ENCODE results near the gene RIN3. TPM values are rescaled to one million over a fixed set of nuclear protein-coding genes. Genes with fewer than 3 reads are reported as not detected.
A peak's percentile ranks its signal among the peaks of the same experiment; 100 is the strongest.

The RIN3 gene
- total RNA-seq, 4 donors from 2014 or later = 15.4 to 53.6 (median 39.7) TPM

DNA sequence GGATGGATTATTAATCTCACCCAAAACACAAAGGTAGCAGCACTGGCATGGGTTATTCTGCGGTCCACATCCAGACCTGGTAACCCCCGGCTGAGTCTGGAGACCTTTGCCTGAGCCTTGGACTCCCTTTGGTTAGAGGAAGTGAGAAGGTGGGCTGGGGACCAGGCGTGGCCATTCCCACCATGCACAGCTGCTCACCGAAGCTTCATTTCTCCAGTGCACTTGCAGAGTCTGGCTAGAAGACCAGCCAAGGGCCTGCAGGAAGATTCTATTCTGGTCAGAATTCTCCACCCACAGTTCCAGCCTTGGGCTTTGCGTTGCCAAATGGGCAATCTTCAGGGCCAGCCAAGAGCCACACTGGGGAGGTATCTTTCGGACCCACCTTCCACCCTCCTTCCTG lies 161.8 kb downstream of the RIN3 start:
- no peak for TF ChIP-seq POLR2A (IDR thresholded peaks at IDR 0.05)
- TF ChIP-seq, protein P1, sequence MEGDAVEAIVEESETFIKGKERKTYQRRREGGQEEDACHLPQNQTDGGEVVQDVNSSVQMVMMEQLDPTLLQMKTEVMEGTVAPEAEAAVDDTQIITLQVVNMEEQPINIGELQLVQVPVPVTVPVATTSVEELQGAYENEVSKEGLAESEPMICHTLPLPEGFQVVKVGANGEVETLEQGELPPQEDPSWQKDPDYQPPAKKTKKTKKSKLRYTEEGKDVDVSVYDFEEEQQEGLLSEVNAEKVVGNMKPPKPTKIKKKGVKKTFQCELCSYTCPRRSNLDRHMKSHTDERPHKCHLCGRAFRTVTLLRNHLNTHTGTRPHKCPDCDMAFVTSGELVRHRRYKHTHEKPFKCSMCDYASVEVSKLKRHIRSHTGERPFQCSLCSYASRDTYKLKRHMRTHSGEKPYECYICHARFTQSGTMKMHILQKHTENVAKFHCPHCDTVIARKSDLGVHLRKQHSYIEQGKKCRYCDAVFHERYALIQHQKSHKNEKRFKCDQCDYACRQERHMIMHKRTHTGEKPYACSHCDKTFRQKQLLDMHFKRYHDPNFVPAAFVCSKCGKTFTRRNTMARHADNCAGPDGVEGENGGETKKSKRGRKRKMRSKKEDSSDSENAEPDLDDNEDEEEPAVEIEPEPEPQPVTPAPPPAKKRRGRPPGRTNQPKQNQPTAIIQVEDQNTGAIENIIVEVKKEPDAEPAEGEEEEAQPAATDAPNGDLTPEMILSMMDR (IDR thresholded peaks at IDR 0.05) = no peak
- Histone ChIP-seq H3K4me3 (no peak overlapping the region), H3K9me3 (no peaks in the 10 kb centered on the region), H3K4me1 (peaks cover 0 to 13% (median 5%) of the 10 kb centered on the region in 4 donors), H3K36me3 (peaks cover 0 to 36% (median 0%) of the 10 kb centered on the region in 3 donors), H3K27ac (peak overlapping the region in 2 of 4 donors; percentile 19 to 69), H3K27me3 (no peaks in the 10 kb centered on the region)
- DNase-seq = no peak

DNA sequence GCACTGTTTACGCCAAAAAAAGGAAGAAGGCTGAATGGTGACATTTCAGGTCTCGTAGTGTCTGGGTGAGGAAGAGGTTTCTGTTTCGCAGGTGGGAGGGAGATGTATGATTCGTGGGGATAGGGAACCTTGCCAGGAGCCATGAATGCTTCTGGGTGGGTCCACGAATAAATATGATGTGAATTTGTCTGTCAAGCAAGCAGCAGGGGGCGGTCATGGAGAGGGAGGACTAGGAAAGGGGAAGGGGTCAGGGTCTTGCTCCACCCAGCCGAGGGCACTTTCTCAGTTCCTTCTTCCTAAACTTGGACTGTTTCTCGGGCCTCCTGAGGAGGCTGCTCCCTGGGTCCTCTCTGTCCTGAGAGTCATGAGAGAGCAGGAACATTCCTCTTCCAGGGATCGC lies 162.4 kb downstream of the RIN3 start:
- H3K36me3 ChIP-seq = peaks cover 0 to 36% (median 0%) of the 10 kb centered on the region in 3 donors
- peak in 2 of 3 donors; percentile 51 to 52 for DNase-seq
- H3K27me3 ChIP-seq = no peaks in the 10 kb centered on the region
- no peaks in the 10 kb centered on the region for H3K9me3 ChIP-seq
- peaks cover 0 to 13% (median 7%) of the 10 kb centered on the region in 4 donors for H3K4me1 ChIP-seq
- TF ChIP-seq, protein P1 (IDR thresholded peaks at IDR 0.05) = no peak
- TF ChIP-seq POLR2A (IDR thresholded peaks at IDR 0.05) = no peak
- H3K27ac ChIP-seq = peak overlapping the region in 2 of 4 donors; percentile 19 to 69
- H3K4me3 ChIP-seq = no peak overlapping the region

DNA sequence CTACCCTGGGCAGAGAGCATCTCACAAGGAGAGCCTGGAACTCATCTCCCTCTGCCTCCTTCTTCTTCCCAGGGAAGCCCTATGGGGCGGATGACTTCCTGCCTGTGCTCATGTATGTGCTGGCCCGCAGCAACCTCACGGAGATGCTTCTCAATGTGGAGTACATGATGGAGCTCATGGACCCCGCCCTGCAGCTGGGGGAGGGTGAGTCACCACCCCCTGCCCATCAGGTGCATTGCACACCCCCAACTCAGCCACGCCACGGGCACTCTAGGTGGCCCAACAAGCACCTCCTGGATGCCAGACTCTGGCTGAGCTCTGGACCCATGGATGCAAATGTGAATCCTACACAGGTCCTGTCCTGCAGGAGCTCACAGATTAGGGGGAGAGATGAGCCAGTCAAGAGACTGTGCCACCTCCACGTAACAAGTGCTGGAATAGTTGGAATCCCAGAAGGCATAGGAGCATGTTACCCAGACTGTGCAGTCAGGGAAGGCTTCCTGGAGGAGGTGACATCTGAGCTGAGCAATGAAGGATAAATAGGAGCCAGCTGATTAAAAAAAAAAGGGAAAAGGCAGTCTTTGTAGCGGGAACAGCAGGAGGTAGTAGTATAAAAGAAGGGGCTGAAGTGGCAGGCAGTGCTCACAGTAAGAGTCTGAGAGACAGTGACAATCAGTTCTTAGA lies 163.0 kb downstream of the RIN3 start:
- TF ChIP-seq, protein P1 (IDR thresholded peaks at IDR 0.05) = no peak
- no peak for TF ChIP-seq POLR2A (IDR thresholded peaks at IDR 0.05)
- peak in 1 of 3 donors; percentile 47 for DNase-seq
- H3K4me1 ChIP-seq = peaks cover 3 to 13% (median 10%) of the 10 kb centered on the region in 4 donors
- peak overlapping the region in 2 of 4 donors; percentile 19 to 69 for H3K27ac ChIP-seq
- no peaks in the 10 kb centered on the region for H3K27me3 ChIP-seq
- no peaks in the 10 kb centered on the region for H3K9me3 ChIP-seq
- no peak overlapping the region for H3K4me3 ChIP-seq
- H3K36me3 ChIP-seq = peaks cover 0 to 36% (median 0%) of the 10 kb centered on the region in 3 donors

DNA sequence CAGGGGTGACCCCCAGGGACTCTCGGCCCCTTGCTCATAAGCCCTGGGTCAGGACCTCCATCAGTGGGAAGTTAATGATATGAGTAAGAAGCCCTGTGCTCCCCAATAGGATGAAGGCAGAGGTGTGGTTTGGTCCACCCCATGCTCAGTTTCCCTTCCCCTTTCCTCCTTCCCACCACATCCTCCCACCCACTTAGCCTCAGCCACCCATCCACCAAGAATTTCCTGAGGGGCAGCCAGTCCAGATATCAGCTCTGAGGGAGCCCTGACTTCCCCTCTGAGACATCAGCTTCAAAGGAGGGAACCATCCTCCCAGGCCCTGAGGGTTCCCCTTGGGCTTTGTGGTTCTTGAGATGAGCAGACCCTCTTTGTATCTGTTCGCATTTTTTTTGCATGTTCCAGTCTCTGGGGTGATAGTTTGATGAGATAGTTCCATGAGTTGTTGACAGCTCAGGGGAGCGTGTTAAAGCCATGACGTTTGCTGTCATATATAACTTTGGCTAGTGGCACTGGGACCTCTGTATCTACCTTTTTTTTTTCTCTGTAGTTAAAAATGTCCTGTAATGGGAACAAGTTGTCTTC lies 163.6 kb downstream of the RIN3 start:
- no peaks in the 10 kb centered on the region for H3K9me3 ChIP-seq
- H3K27me3 ChIP-seq = no peaks in the 10 kb centered on the region
- DNase-seq = peak in 2 of 3 donors; percentile 64 to 74
- no peak overlapping the region for H3K4me3 ChIP-seq
- no peak for TF ChIP-seq POLR2A (IDR thresholded peaks at IDR 0.05)
- TF ChIP-seq, protein P1 (IDR thresholded peaks at IDR 0.05) = no peak
- peaks cover 3 to 13% (median 10%) of the 10 kb centered on the region in 4 donors for H3K4me1 ChIP-seq
- H3K27ac ChIP-seq = peak overlapping the region in 1 of 4 donors; percentile 69
- peaks cover 0 to 36% (median 0%) of the 10 kb centered on the region in 3 donors for H3K36me3 ChIP-seq

DNA sequence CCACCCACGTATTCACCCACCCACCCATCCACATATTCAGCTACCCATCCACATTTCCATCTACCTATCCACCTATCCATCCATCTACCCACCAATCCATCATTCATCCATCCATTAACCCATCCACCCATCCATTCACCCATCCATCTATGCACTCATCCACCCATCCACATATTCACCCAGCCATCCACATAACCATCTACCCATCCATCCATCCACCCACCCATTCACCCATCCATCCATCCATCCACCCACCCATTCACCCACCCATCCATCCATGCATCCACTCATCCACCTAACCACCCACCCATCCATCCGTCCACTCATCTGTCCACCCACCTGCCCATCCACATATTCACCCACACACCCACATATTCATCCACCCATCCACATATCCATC lies 164.4 kb downstream of the RIN3 start:
- no peak for TF ChIP-seq POLR2A (IDR thresholded peaks at IDR 0.05)
- TF ChIP-seq, protein P1 (IDR thresholded peaks at IDR 0.05) = no peak
- no peaks in the 10 kb centered on the region for H3K27me3 ChIP-seq
- H3K4me1 ChIP-seq = peaks cover 3 to 13% (median 10%) of the 10 kb centered on the region in 4 donors
- H3K27ac ChIP-seq = peak overlapping the region in 1 of 4 donors; percentile 69
- H3K9me3 ChIP-seq = no peaks in the 10 kb centered on the region
- peaks cover 0 to 37% (median 0%) of the 10 kb centered on the region in 3 donors for H3K36me3 ChIP-seq
- DNase-seq = peak in 1 of 3 donors; percentile 5
- H3K4me3 ChIP-seq = no peak overlapping the region

Measured in Peyer's patch (tissue), 4 donors.